AG09319 (cell line): ENCODE results near the gene PSPN.
"Not testable (repeated sequence)": the region's sequence is repeated elsewhere in the genome, so short reads cannot be mapped to it uniquely, and the experiment has no call there.

Experiments
- DNase-seq: peaks from one replicate; pipeline ENCODE4 v3.0.0-alpha.2; 2010; ENCODE audit warnings: low read depth; ENCODE audit errors: extremely low read depth
- CTCF ChIP-seq: IDR thresholded peaks from 2 replicates; pipeline ENCODE4 v1.5.1; 2011; ENCODE audit warnings: low read depth, mild to moderate bottlenecking, inconsistent platforms, low read length, moderate library complexity

PSPN gene

GRCh38 chr19:6352381-6353165 is 23.2 kb downstream of the PSPN start:
- DNase-seq: no peak
- TF ChIP-seq CTCF: no peak

- TF ChIP-seq CTCF: no peak
- no peak for DNase-seq
Measured at GRCh38 chr19:6350688-6351087, 25.0 kb downstream of the PSPN start.

GRCh38 chr19:6349271-6349670 is 26.5 kb downstream of the PSPN start:
- DNase-seq: not testable (repeated sequence)

- no peak for DNase-seq
- no peak for TF ChIP-seq CTCF
Measured at GRCh38 chr19:6343462-6343861, 32.3 kb downstream of the PSPN start.

- no peak for TF ChIP-seq CTCF
- no peak for DNase-seq
Measured at GRCh38 chr19:6340493-6341201, 35.1 kb downstream of the PSPN start.

GRCh38 chr19:6334490-6335285 is 41.0 kb downstream of the PSPN start:
- no peak for TF ChIP-seq CTCF
- no peak for DNase-seq

GRCh38 chr19:6333439-6333838 is 42.3 kb downstream of the PSPN start, which contains the start of gene ACER1:
ACER1 (minus strand) TSS chr19:6333612; CDS start chr19:6333551, 61 bp downstream.
- DNase-seq: no peak
- no peak for TF ChIP-seq CTCF
